A673 (cell line): ENCODE results near the gene GPHN.

ENCODE experiments used
- CTCF ChIP-seq: fragments of 300-800, 200-600 bp; sonication (generic); conservative IDR thresholded peaks from 2 replicates; pipeline ENCODE4 v1.5.1; 2017; ENCODE audit warnings: low read depth, mild to moderate bottlenecking, antibody characterized with exemption, low read length, moderate library complexity, mixed read lengths
- EZH2 ChIP-seq: fragments of 200-600 bp; sonication (generic); IDR thresholded peaks from 2 replicates; pipeline ENCODE4 v1.6.1; 2017; ENCODE audit warnings: borderline replicate concordance, low read depth, mild to moderate bottlenecking, mixed read lengths, antibody characterized with exemption, low read length; ENCODE audit not compliant: poor library complexity, severe bottlenecking

DNA sequence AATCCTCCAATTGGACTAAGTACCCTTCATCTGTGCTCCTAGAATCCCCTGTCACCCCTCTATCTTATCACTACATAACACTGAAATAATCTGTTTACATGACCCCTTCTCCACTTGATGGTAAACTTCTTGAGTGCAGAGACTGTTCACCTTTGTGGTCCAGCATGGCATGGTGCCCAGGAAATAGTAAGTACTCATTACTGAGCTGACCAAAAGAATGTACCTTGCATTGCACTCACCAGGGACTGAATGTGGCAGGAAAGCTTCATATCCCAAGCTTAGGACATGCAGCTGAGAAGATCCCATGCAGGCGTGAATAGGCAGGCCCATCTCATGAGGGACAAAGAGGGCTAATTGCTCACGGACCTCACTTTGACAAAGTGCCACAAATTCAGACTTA, 679.9 kb downstream of the GPHN start:
- no peak for TF ChIP-seq EZH2
- no peak for TF ChIP-seq CTCF
